CMK (cell line): ENCODE measurements around the gene P4HA1.
"Not testable (repeated sequence)": the region's sequence is repeated elsewhere in the genome, so short reads cannot be mapped to it uniquely, and the experiment has no call there.

Experiments
- DNase-seq: peaks from one replicate; pipeline ENCODE4 v3.0.0-alpha.2; 2010; ENCODE audit warnings: low read depth

Gene P4HA1

DNA sequence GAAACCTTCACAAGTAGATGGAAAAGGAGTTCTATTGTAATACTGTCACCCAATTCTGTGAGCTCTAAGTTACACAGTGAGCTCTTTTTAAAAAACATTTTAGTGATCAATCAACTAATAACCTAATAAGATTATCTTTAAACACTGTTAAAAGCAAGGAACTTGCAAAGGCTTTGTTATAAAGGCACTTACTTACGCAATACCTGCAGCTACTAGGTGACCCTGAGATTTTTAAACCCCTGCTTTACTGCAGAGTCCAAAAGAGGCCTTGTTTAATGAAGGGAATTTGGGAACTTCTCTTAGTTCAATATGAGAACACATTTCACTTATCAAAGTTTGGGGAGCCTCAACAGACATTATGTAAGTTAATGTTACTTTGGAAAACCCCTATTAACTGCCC, 53.3 kb downstream of the P4HA1 start:
- no peak for DNase-seq

DNA sequence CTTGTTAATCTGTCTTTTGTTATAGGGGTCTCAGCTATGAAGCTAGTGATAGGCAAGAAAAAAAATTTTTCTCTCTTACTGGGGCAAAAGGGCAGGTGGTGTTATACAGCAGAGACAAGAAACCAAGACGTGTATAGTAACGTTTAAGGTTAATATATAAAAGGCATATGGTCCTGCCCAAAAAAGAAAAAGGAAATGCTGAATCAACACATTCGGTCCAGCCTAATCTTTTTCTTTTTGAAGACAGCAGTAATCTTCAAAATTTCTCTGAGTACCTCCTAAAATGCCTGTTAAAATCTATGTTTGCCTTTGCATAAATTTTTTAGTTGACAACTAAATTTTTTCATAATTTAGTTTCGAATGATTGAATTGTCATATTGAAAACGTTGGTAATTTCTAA, 54.5 kb downstream of the P4HA1 start:
- DNase-seq, result no peak

DNA sequence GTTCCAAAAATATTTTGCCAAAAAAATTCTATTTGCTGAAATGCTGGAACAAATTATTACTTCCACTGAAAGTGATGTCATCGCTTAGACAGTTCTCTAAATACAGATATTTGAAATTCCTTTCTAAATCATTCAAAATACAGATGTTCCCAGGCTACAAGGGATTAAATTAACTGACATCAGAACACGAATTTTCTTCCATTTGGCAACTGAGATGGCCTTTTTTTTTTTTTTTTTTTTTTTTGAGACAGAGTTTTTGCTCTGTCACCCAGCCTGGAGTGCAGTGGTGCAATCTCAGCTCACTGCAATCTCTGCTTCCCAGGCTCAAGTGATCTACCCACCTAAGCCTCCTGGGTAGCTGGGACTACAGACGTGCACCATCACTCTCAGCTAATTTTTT, 57.0 kb downstream of the P4HA1 start:
- DNase-seq, result no peak

DNA sequence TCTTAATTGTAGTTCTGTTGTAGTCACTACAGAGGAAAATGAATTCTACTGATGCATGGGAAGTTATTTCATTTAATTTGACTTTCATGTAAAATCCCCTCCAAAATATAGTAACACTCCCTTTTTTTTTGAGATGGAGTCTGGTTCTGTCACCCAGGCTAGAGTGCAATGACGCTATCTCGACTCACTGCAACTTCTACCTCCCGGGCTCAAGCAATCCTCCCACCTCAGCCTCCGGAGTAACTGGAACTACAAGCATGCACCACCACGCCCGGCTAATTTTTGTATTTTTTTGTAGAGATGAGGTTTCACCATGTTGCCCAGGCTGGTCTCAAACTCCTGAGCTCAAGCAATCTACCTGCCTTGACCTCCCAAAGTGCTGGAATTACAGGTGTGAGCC, 60.4 kb downstream of the P4HA1 start:
- DNase-seq, result not testable (repeated sequence)

DNA sequence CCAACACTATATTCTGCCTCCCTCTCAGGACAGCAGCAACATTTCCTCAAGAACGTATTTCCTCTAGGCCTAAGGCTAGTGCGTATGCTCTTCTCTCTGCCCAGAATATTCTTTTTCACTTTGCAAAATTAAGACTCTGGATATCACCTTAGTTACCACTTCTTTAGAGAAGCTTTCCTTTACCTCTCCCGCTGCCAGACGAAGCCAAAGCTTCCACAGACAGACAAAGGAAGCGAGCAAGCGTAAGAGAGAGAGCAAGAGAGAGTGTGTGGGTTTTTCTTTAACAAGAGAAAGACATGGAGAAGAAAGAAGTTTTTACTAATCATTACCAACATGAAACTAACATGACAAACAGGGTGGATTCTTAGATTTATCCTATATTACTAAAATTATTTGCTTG, 64.1 kb downstream of the P4HA1 start:
- no peak for DNase-seq

DNA sequence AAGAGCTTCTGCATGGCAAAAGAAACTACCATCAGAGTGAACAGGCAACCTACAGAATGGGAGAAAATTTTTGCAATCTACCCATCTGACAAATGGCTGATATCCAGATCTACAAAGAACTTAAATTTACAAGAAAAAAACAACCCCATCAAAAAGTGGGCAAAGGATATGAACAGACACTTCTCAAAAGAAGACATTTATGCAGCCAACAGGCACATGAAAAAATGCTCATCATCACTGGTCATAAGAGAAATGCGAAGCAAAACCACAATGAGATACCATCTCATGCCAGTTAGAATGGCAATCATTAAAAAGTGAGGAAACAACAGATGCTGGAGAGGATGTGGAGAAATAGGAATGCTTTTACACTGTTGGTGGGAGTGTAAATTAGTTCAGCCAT, 70.0 kb downstream of the P4HA1 start:
- DNase-seq, result not testable (repeated sequence)

DNA sequence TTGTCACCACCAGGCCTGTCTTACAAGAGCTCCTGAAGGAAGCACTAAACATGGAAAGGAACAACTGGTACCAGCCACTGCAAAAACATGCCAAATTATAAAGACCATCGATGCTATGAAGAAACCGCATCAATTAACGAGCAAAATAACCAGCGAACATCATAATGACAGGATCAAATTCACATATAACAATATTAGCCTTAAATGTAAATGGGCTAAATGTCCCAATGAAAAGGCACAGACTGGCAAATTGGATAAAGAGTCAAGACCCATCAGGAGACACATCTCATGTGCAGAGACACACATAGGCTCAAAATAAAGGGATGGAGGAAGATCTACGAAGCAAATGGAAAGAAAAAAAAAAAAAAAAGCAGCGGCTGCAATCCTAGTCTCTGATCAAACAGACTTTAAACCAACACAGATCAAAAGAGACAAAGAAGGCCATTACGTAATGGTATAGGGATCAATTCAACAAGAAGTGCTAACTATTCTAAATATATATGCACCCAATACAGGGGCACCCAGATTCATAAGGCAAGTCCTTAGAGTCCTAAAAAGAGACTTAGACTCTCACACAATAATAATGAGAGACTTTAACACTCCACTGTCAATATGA, 73.1 kb downstream of the P4HA1 start:
- DNase-seq, result not testable (repeated sequence)

DNA sequence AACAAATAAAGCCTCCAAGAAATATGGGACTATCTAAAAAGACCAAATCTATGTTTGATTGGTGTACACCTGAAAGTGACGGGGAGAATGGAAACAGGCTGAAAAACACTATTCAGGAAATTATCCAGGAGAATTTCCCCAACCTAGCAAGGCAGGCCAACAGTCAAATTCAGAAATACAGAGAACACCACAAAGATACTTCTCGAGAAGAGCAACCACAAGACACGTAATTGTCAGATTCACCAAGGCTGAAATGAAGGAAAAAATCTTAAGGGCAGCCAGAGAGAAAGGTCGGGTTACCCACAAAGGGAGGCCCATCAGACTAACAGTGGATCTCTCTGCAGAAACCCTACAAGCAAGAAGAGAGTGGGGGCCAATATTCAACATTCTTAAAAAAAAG, 73.7 kb downstream of the P4HA1 start:
- not testable (repeated sequence) for DNase-seq

DNA sequence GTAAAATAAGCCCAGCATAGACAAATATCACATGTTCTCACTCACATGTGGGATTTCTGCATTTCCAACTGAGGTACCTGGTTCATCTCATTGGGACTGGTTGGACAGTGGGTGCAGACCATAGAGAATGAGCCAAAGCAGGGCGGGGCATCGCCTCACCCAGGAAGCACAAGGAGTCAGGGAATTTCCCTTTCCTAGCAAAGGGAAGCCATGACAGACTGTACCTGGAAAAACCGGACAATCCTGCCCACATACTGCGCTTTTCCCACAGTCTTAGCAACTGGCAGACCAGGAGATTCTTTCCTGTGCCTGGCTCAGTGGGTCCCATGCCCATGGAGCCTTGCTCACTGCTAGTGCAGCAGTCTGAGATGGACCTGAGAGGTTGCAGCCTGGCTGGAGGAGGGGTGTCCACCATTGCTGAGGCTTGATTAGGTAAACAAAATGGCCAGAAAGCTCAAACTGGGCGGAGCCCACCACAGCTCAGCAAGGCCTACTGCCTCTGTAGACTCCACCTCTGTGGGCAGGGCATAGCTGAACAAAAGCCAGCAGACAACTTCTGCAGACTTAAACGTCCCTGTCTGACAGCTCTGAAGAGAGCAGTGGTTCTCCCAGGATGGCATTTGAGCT, 75.0 kb downstream of the P4HA1 start:
- DNase-seq, result not testable (repeated sequence)

DNA sequence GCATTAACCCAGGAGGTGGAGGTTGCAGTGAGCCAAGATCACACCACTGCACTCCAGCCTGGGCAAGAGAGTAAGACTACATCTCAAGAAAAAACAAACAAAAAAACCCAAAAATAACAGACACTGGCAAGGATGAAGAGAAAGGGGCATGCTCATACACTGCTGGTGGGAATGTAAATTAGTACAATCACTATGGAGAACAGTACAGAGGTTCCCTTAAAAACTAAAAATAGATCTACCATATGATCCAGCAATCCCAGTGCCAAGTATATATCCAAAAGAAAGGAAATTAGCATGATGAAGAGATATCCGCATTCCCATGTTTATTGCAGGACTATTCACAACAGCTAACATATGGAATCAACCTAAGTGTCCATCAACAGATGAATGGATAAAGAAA, 75.6 kb downstream of the P4HA1 start:
- DNase-seq, result no peak

DNA sequence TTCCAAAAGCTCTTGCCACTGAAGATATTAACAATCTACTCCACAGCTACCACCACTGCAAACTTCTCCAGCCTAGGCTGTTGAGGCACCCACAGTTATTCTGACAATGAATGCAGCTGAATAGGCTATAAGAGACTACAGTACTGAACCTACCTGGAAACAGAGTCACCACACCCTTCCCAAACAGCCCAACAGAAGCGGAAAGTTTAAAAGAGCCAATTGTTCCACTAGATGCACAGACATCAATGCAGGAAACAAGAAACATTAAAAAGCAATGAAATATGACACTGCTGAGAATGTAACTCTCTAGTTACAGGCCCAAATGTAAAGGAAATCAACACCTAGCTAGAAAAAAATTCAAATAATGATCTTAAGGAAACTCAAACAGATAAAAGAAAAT, 77.6 kb downstream of the P4HA1 start:
- no peak for DNase-seq

DNA sequence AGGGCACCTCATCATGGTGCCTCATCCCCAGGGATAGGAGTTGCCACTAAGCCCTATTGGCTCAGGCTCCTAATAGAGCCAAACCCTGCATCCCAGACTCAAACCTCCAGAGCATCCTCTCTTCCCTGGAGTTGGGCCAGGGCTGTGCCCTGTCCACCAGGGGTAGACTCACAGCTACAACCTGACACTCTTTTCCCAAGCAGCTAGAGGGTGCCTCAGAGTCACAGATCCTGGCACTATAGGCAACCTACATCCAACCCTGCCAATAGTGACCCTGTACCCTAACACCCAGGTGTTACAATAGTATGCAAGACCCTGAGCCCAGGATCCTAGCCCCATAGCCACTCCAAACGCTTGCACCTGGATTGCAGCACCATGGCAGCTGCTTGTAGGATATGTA, 78.0 kb downstream of the P4HA1 start:
- DNase-seq, result no peak

DNA sequence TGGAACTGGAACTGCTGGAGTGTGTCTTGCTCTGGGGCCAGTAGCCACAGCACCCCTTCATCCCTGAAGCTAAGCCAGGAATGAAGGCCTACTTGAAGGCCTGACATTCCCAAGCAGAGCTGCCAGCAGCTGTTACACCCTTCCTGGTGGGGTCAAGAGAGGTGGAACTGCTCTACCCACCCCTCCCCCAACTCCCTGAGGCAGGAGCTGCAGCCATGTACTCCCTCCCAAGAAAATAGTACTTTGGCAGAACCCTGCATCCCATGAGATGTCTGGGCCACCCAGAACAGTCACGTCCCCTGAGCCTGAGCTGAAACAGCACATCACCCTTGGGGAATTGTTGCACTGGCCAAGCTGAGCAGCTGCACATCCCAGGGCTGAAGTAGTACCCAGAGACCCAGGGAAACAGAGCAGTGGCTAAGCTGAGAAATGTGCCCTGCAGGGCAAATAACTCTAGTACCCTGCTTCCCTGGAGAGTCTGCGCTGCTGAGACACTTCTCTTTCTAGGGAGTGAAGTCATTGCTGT, 78.6 kb downstream of the P4HA1 start:
- no peak for DNase-seq

DNA sequence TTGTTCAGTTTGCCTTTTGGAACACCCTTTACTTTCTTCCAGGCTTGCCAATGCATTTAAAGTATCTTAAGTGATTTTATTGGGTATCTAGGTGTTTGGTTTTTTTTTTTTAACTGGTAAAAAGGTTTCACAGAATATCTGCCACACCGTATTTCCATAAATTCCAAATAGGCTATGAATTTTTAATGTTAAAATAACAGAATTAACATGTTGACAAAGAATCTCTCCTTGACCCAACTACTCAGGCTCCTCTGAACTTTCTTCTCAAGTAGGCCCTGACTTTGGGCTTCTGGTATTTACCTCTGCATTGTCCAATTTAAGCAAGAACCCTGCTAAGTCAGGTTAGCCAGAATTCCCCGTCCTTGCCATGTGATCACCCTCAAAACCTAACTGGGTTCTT, 80.9 kb downstream of the P4HA1 start:
- no peak for DNase-seq

DNA sequence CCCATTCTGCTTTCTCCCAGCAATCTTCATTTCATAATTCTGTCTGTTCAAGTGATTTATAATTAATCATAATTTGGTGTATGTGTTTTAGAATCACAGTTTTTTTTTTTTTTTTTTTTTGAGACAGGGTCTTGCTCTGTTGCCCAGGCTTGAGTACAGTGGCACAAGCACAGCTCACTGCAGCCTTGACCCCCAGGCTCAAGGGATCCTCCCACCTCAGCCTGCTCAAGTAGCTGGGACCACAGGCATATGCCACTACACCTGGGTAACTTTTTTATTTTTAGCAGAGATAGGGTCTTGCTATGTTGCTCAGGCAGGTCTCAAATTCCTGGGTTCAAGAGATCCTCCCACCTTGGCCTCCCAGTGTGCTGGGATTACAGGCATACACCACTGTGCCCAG, 92.8 kb downstream of the P4HA1 start:
- DNase-seq, result no peak

DNA sequence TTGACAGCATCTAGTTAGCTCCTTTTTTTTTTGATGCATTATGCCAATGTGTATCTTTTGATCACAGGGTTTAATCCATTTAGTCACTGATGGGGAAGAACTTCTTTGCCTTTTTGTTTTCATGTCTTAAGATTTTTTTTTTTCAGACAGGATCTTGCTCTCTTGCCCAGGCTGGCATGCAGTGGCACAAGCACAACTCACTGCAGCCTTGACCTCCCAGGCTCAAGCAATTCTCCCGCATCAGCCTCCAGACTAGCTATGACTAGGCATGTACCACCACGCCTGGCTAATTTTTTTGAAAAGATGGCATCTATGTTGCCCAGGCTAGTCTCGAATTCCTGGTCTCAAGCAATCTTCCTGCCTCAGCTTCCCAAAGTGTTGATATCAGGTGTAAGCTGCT, 95.7 kb downstream of the P4HA1 start:
- DNase-seq, result no peak

DNA sequence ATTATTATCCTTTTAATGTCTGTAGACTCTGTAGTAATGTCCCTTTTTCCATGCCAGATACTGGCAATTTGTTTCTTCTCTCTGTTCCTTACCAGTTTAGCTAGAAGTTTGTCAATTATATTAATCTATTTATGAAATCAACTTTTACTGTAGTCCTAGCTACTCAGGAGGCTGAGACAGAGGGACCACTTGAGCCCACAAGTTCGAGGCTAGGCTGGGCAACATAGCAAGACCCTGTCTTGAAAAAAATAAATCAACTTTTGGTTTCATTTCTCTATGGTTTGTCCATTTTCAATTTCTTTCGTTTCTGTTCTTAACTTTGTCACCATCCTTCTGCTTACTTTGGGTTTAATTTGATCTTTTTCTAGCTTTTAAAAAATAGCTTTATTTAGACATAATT, 99.6 kb downstream of the P4HA1 start:
- DNase-seq, result no peak

DNA sequence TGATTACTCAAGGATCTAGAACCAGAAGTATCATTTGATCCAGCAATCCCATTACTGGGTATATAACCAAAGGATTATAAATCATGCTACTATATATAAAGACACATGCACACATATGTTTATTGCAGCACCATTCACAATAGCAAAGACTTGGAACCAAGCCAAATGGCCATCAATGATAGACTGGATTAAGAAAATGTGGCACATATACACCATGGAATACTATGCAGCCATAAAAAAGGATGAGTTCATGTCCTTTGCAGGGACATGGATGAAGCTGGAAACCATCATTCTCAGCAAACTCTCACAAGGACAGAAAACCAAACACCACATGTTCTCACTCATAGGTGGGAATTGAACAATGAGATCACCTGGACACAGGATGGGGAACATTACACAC, 101.2 kb downstream of the P4HA1 start:
- not testable (repeated sequence) for DNase-seq

DNA sequence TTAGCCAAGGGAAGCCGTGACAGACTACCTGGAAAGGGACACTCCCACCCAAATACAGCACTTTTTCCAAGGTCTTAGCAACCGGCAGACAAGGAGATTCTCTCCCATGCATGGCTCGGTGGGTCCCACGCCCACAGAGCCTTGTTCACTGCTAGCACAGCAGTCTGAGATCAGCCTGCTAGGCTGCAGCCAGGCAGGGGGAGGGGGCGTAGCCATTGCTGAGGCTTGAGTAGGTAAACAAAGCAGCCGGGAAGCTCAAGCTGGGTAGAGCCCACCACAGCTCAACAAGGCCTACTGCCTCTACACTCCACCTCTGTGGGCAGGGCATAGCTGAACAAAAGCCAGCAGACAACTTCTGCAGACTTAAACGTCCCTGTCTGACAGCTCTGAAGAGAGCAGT, 106.9 kb downstream of the P4HA1 start:
- DNase-seq, result not testable (repeated sequence)

DNA sequence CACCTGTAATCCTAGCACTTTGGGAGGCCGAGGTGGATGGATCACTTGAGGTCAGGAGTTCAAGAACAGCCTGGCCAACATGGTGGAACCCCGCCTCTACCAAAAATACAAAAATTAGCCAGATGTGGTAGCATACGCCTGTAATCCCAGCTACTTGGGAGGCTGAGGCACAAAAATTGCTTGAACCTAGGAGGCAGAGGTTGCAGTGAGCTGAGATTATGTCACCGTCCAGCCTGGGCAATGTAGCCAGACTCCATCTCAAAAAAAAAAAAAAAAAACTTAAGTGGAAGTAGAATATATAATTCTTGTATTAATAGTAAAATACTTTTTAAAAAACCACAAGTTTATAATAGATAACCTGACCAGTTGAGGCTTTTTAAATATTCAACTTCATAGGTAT, 112.0 kb downstream of the P4HA1 start:
- not testable (repeated sequence) for DNase-seq

DNA sequence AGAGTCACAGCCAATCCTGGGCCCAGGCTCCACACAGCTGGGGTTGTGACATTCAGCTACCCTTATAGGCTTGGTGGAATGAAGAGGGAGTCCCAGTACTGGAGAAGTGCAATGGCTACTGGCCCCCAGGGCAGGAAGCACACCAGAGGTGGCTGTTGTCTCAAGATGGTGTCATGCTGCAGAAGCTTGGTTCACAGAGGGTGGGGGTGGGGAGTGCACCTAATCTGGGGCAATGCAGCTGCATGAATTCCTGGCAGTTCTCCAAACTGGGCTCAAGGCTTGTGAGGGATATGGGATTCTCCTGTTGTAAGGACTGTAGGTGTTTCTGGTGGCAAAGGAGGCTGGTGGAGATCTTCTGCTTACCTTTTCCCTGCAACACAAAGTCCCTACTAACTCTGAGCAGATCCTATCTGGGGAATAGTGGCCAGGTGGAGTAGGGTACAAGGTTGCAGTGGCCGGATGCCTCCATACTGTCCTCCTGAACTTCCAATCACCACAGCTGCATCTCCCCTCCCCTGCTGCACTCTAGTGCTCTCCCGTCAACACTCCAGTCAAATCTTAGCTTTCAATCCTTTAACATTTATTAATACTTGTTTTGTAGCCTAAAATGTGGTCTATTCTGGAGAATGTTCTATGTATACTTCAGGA, 114.7 kb downstream of the P4HA1 start:
- no peak for DNase-seq

DNA sequence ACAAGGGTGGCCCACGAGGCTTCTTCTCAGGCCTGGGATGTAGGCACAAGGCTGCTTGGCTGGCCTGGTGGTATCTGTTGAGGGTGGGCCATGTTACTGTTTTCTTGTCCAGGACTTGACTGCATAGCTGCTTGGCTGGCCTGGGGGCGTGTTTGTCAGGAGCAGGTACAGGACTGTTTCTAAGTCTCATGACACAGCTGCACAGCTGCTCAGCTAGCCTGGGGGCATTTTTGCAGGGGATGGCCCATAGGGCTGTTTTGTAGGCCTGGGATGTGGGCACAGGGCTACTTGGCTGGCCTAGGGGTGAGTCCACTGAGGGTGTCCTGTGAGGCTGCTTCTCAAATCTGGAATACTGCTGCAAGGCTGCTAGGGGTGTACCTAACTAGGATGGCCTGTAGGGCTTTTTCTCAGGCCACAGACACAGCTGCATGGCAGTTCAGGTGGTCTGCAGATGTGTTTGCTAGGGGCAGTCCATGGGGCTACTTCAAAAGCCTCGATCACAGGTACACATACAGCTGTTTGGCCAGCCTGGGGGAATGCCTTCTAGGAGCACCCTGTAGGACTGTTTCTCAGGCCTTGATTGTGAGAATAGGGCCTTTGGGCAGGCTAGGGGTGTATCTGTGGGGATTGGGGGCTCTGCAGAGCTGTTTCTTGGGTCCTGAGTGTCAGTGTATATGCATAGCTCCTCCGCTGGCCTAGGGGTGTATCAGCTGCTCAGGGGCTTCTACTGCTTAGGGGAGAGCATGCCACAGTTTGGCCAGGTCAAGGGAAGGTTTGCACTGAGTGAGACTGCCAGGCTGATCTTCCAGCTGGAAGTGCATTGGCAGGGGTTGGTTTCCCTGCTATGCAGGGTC, 115.4 kb downstream of the P4HA1 start:
- no peak for DNase-seq

DNA sequence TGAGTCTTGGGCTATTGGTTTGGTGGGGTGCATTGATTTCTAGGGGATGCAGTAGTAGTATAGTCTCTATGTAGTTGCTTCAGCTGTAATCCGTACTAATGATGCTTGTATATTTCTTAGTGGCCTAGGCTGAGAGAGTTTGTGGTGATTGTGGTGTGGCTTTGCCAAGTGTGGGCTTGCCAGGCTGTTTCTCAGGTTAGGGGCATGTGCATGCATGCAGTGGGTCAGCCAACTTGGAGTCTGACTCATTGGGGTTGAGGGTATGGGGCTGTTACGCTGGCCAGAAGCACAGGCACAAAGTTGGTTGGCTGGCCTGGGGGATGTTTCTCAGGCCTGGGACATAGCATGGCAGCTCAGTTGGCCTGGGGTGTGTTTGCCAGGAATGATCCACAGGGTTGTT, 116.3 kb downstream of the P4HA1 start:
- DNase-seq, result no peak
